ENCODE measurements around the gene AKAP9.

DNA sequence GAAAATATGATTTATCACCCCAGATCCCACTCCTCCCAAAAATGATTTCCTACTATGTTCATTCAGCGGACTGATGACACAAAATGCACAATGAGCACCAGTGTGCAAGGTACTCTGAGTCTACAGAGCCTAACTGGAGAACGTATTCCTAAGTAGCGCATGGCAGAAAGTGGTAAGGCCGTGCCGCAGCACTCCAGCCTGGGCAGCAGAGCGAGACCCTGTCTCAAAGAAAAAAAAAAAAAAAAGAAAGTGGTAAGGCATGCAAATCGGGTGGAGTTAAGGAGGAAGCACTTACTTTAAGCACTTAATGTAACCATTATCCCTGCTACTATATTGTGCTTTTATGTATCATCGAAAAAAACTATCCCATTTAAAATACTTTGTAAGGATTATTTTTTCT is 168.2 kb downstream of the AKAP9 start:
- TF ChIP-seq CTCF (IDR thresholded peaks at IDR 0.05): no peak
- TF ChIP-seq POLR2AphosphoS5 (IDR thresholded peaks at IDR 0.05): no peak

Data from upper lobe of left lung (tissue), 4 donors.